HG03378 (cell line): ENCODE data around the gene TP63.

Experiments
- ATAC-seq: cut with Tn5 transposase; IDR thresholded peaks from one replicate; pipeline ENCODE4 v1.9.1; 2021; ENCODE audit warnings: mild to moderate bottlenecking, moderate library complexity; ENCODE audit not compliant: unreplicated experiment

TP63 gene

DNA sequence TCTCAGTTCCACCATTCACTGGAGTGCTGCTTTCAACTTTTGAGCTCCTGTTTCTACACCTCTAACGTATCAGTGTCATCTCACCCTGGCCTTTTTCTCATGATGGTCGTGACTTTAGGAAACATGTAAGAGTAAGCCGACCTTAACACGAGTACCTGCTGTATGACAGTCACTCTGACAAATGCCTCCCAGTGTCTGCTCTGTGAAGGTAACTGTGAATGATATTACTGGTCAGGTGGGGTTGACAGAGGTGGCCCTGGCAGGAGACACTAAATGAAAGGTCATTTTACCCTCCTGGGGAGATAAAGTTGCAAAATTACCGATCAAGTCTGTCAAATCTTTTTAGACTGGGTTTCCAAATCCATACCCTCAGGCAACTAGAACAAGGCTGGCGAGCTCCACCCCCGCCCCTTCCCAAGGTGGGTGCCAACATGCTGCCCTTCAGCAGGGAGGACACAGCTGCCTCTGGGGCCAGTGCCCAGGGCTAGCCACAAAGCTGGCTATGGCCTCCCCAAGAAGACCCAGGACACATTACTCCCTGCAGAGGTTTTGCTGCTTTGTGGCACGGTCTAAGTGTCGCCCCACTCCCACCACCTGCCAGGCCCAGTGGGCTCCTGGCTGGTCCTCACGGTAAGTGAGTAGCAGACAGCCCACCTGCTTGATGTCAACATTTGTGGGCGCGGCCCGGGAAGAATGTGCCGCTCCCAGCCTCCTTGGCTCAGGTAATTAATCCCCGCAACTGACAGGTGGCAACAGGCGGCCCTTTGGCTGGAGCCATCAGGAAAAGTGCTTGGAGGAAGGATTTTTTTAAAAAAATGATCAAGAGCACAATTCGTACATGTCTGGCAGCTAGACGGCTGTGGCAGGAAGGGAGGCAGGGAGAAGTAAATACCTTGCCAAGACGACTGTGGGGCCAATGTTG, 211.8 kb downstream of the TP63 start:
- no peak for ATAC-seq

- ATAC-seq: no peak
Measured at GRCh38 chr3:189845069-189845468, 213.9 kb downstream of the TP63 start.

GRCh38 chr3:189848395-189849040, 217.3 kb downstream of the TP63 start:
- ATAC-seq: no peak

GRCh38 chr3:189849262-189849661, 218.1 kb downstream of the TP63 start:
- no peak for ATAC-seq

DNA sequence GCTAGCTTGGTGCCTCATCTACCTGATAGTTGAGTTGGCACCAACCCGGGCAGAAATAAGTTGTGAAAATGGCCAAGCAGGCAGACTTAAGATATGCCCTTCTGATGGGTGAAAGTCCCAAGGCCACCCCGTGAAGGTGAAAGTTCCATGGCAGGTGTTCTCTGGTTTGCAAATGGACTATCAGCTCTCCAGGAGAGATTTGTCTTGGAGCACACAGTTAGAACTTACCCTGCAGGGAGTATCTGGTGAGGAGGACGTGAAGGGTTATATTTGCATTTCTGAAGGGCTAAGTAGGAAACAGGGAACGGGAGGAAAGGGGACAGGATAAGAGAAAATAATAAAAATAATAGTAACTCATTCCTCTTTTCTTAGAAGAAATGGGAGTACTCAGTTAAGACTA, 220.5 kb downstream of the TP63 start:
- ATAC-seq: no peak

DNA sequence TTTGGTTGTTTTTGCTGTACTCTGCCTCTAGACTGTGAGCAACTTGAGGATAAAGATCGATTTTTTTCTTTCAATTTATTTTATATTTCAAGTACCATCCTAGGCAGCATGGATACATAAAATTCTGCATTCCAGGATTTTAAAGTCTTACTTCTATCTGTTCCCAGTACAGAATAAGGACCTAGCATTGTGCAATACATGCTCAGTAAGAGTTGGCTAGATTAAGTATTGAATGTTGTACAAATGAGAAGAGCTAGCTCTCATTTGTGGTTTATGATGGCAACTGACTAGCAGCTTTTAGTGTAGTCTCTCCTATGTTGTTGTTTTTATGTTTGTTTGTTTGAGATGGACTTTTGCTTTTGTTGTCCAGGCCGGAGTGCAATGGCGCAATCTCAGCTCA, 222.7 kb downstream of the TP63 start:
- ATAC-seq: no peak

GRCh38 chr3:189860296-189860695, 229.1 kb downstream of the TP63 start:
- no peak for ATAC-seq

- ATAC-seq: no peak
Measured at GRCh38 chr3:189862385-189862998, 231.3 kb downstream of the TP63 start.

GRCh38 chr3:189863031-189863430, 231.8 kb downstream of the TP63 start:
- ATAC-seq: no peak

GRCh38 chr3:189868061-189868460, 236.9 kb downstream of the TP63 start:
- ATAC-seq: no peak

GRCh38 chr3:189869165-189869564, 238.0 kb downstream of the TP63 start:
- no peak for ATAC-seq

- ATAC-seq: no peak
Measured at GRCh38 chr3:189871418-189871817, 240.2 kb downstream of the TP63 start.

DNA sequence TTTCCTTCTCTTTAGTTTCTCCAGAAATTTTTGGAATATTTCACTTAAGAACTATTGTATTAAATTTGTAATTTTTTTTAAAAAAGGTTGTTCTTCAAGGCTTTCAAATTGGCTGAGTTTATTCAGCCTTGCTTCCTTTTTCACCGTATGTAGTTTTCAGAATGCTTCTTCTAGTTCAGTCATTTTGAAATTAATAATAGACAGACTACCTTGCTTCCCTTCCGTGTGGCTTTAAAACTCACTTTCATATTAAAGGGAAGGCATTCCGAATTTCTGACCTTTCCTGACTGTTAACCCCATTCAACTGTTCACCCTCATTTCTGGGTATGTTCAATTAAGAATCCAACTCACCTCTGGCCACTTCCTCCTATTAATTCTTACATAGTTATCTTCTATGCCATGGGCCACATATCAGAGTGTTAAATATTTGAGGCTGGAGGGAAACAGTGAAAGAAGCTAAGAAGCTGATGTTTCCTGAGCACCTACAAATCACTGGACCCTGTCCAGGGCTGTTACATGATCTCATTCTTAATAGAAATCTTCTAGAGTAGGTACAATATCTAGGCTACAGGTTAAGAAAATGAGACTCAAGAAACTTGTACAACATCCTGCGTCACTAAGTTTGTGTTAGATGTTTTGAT, 252.0 kb downstream of the TP63 start:
- no peak for ATAC-seq

- ATAC-seq: no peak
Measured at GRCh38 chr3:189890496-189890895, 259.3 kb downstream of the TP63 start.

GRCh38 chr3:189896533-189896932, 265.3 kb downstream of the TP63 start:
- no peak for ATAC-seq

- ATAC-seq: no peak
Measured at GRCh38 chr3:189897406-189897805, 266.2 kb downstream of the TP63 start.

DNA sequence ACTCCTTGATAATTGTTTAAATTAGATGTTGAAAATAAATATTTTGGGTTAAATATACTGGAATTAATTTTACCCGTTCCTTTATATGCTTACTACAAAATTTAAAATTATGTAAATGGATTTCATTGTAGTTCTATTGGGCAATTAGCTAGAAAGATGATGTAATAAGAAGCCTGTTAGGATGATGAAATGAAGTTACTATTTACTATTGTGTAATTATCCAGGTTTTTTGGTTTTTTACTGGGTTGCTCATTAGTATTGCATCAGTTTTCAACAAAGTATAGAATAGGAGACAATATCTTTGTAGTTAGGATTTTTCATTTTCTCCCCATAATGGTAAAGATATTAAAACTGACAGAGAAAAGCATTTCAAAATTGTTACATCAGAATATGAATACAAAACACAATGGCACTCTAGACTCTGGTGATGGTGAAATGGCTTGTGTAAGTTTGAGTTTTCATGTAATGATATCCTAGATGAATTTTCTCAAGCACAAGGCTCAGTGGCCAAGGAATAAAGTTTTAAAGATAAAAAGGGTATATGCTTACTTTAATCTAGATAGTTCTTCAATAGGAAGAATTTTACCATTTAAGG, 267.5 kb downstream of the TP63 start:
- no peak for ATAC-seq

DNA sequence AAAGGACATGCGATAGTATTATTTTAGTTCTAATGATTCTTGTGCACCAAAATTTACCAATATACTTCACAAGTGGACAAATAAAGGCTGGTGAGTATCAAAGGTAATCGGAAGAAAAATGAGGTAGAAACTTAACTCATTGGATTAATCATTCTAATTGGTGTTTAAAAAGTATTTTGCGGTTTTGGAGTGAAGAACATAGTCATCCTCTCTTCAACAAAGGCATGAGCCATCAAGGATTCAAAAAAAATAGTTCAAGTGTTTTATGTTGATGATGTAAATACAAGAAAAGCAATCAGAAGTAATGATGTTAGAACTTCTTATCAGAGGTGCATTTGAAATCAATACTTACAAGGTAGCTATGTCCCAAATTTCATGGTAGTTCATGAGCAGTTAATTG, 268.0 kb downstream of the TP63 start:
- ATAC-seq: no peak

DNA sequence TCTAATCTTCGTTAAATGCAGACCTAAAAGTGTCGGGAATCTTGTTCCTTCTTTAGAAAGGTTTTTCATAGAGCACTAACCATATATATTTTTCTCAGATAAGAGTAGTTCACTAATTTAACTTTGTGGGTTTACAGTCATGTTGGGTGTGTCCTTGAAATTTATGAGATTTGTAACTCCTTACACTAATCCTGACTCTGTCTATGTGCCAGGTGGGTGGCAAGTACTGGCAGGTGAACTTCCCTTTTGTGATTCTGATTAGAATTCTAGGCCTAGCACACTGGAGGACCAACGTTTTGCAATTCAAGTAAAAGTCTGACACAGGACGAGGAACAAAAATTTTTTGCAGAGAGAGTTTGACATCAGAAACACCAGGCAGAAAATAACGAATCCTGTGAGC, 269.4 kb downstream of the TP63 start:
- no peak for ATAC-seq

- no peak for ATAC-seq
Measured at GRCh38 chr3:189901481-189901880, 270.3 kb downstream of the TP63 start.
